PC-9 (cell line): ENCODE measurements around the gene VLDLR.

Source experiments
- CTCF ChIP-seq: fragments of 200-600 bp; sonication (generic); conservative IDR thresholded peaks from 2 replicates; pipeline ENCODE4 v1.6.1; 2017; ENCODE audit warnings: mixed run types, antibody characterized with exemption, mild to moderate bottlenecking, moderate library complexity
- EZH2 ChIP-seq: fragments of 200-600 bp; sonication (generic); IDR thresholded peaks from 2 replicates; pipeline ENCODE4 v1.8.0; 2017; ENCODE audit warnings: antibody characterized with exemption, low read depth

- no peak for TF ChIP-seq CTCF
- no peak for TF ChIP-seq EZH2
Measured at GRCh38 chr9:2697492-2697891, 75.9 kb downstream of the VLDLR start.
